Measurements from ENCODE around the gene INSYN1.
A peak's percentile ranks its signal among the peaks of the same experiment; 100 is the strongest.

INSYN1 gene

DNA sequence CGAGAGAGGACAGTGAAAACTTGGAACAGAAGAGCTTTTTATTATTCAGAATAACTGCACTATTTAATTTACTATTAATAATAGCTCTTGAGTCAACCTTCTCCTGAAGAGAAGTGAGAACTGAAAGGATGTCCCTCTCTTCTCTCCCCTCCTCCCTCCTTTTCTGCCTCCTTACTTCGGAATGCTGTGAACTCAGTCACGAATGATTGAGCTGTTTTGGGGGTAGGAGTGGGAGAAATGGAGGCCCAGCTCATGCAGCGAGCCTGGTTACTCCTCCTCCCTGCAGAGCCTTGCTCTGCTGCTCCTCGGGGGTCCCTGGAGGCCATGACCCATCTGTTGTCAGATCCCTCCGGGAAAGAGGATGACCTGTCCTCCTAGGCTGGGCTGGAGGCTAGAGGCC, 20.3 kb upstream of the INSYN1 start:
- no peak for DNase-seq

DNA sequence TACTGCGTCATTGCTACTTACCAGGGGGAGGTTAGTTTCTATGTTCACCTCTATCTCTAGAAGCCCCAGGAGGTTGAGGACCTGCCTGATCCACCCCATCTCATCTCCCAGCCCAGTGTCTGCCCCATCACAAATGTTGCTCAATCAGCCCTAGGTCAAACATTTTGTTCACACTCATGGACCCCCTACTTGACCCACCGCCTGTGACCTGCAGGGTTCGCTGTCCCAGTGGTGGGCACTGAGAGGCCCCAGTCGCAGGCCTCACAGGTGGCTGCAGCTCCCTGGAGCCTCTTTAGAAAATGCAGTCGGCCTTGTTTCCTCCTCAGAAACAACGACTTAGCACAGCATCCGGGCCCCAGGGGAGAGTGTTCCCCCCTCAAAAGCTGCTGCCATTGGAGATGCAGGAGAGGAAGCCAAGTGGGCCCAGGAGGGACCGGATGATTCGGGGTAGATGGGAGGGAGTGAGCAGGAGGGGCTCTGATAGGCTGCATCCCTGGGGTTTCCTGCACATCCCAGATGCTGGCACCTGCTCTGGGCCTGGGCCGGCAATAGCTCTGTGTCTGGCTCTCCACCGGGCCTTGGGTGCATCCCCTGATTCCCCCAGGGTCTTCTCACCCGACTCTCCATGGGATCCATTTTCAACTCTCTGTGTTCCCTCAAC, 18.4 kb upstream of the INSYN1 start:
- DNase-seq, result no peak

DNA sequence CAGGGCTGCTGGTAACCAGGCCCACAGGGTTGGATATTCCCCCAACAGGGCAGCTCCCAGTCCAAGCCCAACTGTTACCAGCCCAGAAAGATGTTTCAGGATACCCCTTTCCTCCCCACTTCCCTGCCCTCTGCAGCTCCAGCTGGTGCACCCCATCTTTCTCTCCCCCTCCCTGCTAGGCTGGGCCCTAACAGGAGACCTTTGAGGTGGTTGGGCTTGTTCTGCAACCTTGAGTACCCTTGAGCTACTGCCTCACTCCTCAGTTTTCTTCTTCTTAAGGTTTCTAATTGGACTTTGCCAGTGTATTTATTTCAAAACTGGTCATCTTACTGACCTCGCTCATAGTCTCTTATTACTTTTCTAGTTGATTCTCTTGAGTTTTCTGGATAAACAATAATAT, 16.9 kb upstream of the INSYN1 start:
- DNase-seq, result no peak

DNA sequence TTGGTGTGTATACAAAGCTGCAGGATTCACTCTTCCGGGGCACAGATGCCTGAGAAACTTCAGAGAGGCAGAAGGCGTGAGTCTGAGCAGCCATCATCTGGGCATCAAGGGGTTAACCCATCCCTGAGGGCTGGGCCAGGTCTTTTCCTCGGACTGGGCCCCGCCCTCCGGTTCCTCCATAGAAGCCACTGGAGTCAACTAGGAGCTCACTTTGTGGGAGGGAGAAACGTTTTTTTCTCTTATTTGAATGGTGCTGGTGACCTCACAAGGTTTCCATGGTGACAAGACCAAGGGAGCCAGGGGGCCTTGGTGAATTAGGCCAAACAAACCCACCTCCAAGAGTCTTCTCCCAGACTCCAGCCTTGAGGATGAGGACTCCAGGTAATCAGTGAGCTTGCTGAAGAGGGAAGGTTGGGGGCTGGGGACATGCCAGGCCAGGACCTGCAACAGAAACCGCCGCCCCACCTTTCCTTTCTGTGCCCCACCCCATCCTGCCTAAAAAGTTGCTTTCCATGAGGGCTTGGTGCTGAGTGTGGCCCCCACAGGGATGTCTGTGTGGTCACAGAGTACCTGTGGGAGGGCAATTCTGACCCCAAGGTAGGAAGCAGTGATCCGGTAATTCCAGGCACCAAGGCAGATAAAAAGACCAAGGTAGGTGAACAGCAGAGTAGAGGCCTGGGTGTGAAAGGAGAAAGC, 14.8 kb upstream of the INSYN1 start:
- no peak for DNase-seq

DNA sequence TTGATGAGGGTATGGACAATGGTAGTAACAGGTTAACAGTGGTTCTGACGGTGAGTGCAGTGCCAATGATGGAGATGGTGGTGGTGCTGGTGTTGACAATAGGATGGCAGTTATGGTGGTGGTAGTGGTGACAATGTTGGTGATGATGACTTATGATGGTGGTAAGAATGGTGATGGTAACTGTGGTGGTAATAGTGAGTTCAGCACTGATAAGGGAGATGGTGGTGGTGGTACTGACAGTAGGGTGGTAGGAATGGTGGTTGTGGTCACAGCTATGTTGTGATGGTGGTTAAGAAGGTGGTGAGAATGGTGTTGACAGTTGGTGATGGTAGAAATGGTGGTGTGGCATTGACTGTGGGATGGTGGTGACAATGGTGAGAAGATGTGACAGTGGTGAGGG, 13.4 kb upstream of the INSYN1 start:
- DNase-seq, result no peak

GRCh38 chr15:73765778-73766177, 12.6 kb upstream of the INSYN1 start:
- no peak for DNase-seq

GRCh38 chr15:73763931-73764330, 10.8 kb upstream of the INSYN1 start:
- no peak for DNase-seq

GRCh38 chr15:73760330-73761329, 7.5 kb upstream of the INSYN1 start:
- no peak for DNase-seq

- no peak for DNase-seq
Measured at GRCh38 chr15:73758461-73758860, 5.3 kb upstream of the INSYN1 start.

GRCh38 chr15:73757571-73757970, 4.4 kb upstream of the INSYN1 start:
- no peak for DNase-seq

DNA sequence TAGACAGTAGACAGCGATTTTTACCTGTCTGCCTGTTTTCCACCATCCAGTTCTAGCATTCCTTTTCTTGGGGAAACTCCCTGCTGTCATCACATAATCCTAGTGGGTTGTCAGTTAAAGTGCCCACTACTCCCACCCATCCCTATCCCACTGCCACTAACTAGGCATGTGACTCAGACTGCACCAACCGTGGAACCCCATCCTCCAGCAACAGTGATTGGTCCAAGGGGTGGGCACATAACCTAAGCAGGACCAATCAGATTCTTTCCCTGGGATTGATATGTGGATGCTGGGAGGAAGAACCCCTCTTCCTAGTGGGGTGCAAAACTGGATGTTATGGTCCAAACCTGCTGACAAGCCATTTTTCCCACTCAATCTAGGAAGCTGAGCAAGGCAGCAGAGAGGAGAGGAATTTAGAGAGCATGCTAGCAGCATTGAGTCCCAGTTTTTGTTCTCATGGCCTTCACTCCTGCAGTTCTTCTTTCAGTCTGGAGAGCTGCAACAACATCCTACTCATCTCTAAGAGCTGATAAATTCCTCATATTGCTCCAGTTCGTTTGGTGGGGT, 3.9 kb upstream of the INSYN1 start:
- DNase-seq, result peak; percentile 31

DNA sequence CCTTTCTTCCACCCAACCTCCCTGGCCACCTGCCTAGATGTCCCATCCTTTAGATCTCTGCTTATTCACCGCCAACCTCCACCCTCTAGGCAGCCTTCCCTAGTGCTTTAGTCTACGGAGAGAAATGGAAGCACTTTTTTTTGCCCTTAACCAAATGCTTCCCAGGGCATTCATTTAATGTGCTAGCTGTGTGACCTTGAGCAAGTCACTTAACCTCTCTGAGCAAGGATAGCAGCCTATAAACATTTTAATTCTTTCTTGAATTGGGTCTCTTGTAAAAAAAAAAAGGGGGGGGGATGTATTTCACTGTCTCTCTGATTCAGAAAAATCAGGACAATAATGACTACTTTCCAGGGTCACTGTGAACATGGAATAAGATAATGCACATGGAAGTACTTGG, 3.2 kb upstream of the INSYN1 start:
- DNase-seq, result no peak

DNA sequence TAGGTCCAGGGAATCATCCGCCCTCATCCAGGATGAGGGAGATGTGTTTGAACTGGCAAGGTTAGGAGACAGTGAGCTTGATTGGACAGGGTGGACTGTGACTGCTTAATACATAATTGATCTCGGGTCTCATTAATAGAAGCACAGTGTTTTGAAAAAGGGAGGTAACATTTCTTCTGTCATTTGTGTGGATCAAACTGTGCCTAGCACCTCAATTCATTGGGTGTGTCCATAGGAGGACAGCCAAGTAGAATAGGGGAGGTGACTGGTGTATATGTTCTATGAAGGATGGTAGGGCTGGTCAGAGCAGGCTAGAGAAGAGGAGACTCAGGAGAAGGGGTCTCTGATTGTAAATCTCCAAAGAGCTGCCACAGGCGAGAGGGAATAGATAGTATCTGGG, 2.8 kb upstream of the INSYN1 start:
- DNase-seq, result no peak

DNA sequence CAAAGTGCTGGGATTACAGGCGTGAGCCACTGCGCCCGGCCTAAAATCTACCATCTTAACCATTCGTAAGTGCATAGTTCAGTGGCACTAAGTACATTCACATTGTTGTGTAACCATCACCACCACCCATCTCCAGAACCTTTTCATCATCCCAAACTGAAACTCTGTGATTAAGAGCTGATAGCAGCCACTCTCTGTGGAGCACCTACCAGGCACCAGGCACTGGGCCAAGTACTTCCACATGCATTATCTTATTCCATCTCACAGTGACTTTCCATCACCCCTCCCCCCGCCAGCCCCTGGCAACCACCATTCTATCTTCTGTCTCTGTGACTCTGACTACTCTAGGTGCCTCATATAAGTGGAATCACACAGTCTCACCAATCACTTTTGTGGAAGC, 2.3 kb upstream of the INSYN1 start:
- peak; percentile 22 for DNase-seq

DNA sequence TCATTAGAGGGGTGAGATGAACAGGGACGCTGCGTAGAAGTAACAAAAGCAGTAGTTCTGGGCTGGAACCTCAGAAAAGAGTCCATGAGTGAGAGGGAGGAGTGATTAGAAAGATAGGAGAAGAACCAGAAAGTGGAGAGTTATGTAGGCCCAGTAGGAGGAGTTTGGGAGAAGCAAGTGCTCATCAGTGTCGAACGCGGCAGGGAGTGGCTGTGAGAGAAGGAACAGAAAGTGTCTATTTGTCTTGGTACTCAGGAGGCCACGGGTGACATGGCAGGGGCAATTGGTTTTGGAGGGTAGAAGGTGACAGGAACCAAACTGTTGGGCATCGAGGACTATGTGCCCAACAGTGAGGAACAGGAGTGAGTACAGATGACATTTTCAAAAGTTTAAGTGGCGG, 1.3 kb upstream of the INSYN1 start:
- DNase-seq, result no peak

DNA sequence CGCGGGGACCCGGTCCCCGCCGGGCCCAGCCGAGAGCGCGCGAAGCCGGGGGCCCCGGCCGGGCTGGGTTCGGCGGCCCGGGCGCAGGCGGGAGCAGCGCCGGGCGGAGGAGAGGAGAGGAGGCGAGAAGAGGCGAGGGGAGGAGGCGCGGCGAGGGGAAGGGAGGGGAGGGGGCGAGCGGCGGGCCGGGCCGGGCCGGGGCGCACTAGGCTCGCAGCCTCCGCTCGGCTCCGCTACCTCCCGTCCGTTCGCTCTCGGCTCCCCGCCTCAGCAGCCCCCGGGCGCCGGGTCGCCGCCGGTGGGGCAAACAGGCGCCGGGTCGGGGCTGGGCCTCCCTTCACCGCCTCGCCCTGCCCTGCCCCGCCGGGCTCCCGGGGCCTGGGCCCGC, 351 bp downstream of the INSYN1 start:
- DNase-seq, result no peak

GRCh38 chr15:73751899-73752805, 999 bp downstream of the INSYN1 start:
- DNase-seq, result no peak

DNA sequence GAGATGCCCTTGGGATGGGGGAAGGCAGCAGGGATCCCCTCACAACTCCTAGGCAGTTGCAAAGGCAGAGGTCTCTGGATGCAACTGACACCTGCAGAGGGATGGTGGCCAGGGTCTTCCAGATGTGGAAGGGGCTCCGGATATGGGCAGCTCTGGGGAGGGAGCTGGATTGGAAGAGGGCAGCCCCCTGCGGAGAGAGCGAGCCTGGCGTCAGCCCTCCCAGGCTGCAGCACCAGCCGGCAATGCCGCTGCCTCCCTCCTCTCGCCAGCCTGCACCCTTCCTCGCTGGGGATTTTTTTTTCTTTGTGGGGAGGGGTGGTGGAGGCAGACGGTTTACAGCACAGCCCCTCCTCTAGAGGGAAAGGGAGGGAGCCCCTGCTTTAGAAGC, 1.6 kb downstream of the INSYN1 start:
- DNase-seq, result no peak

GRCh38 chr15:73750951-73751350, 2.2 kb downstream of the INSYN1 start:
- DNase-seq, result no peak

DNA sequence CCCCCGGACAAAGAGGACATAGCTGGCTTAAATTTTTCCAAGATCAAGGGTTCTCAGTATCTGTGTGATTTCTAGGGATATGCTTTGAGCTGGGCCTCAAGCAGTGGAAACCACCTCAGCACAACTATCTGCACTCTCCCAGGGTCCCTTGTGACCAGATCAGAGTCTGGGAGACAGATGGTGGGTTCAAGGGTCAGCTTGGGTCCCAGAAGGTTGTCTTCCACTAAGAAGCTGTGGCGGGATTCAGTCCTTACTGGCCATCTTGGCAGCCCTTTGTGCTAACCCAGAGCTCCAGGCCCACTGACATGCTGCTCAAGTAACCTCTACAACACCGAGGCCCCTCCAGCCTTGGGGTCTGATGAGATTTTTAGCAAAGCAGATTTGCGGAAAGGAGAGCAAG, 2.7 kb downstream of the INSYN1 start:
- no peak for DNase-seq

DNA sequence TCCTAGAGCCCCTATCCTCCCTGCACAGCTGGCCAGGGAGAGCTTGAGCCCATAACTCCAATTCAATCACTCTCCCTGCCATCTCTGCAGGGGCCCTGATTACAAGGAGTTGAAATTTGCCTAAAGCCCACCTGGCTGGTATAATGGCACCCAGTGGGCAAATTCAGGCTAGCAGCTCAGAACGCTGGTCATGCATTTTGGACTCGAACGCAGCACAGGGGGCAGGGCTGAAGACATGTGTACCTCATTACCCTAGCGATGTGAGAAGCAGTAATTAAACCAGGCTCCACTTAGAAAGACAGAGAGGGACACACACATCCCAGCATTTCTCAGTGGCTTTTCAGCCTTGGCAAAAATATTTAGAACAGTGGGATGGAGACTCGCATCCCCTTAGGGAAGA, 3.2 kb downstream of the INSYN1 start:
- no peak for DNase-seq

DNA sequence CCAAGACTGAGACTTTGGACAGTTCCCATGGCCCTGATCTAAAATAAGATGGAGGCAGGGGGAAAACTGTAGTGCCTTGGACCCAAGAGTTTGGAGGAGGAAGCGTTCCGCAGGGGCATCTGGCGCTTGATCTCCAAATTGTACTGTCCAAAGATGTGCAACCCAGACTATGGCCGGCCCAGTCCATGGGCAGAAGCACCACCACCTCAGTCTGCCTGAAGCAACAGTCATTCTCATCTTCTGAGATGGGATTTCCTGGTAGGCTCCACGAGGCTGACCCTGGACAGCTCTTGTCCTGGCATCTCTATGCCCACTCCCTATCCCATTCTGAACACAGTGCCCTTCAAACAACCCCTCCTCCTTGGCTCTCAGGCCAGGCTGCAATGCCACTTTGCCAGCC, 3.6 kb downstream of the INSYN1 start:
- DNase-seq, result no peak
